Neutrophil (primary cell): ENCODE results near the gene NHERF1.

Experiments used
- H3K27ac ChIP-seq: fragments of 200-600 bp; sonication (generic); 2 replicates; pipeline ENCODE4 v1.5.1; 2016; ENCODE audit warnings: mild to moderate bottlenecking, moderate library complexity
- H3K27me3 ChIP-seq: fragments of 200-600 bp; sonication (generic); 2 replicates; pipeline ENCODE4 v1.6.0; 2016; ENCODE audit warnings: mild to moderate bottlenecking
- H3K36me3 ChIP-seq: fragments of 200-600 bp; sonication (generic); 2 replicates; pipeline ENCODE4 v1.5.1; 2017
- H3K4me1 ChIP-seq, 2 experiments: fragments of 200-600 bp in 1 of 2; sonication (generic) in 1 of 2; 1 replicate in 1 of 2; 2 replicates in 1 of 2; pipeline versions ENCODE4 v1.5.1 to v1.6.1; 2013 to 2016; ENCODE audit warnings: low read depth in 1 of 2, low read length in 1 of 2, mild to moderate bottlenecking in 1 of 2, moderate library complexity in 1 of 2; ENCODE audit not compliant: control insufficient read depth in 1 of 2, insufficient read depth in 1 of 2
- H3K4me3 ChIP-seq, 2 experiments: fragments of 200-600 bp in 1 of 2; sonication (generic) in 1 of 2; 1 replicate in 1 of 2; 2 replicates in 1 of 2; pipeline ENCODE4 v1.5.1; 2013 to 2016; ENCODE audit warnings: low read depth in 1 of 2, low read length in 1 of 2, mild to moderate bottlenecking in 1 of 2, moderate library complexity in 1 of 2
- H3K9me3 ChIP-seq: fragments of 200-600 bp; sonication (generic); 2 replicates; pipeline ENCODE4 v1.5.1; 2016
- TF ChIP-seq, protein P1 (sequence below): fragments of 200-600 bp; sonication (generic); IDR thresholded peaks from 2 replicates; pipeline ENCODE4 v1.5.1; 2016; ENCODE audit warnings: antibody characterized with exemption

NHERF1 gene

DNA sequence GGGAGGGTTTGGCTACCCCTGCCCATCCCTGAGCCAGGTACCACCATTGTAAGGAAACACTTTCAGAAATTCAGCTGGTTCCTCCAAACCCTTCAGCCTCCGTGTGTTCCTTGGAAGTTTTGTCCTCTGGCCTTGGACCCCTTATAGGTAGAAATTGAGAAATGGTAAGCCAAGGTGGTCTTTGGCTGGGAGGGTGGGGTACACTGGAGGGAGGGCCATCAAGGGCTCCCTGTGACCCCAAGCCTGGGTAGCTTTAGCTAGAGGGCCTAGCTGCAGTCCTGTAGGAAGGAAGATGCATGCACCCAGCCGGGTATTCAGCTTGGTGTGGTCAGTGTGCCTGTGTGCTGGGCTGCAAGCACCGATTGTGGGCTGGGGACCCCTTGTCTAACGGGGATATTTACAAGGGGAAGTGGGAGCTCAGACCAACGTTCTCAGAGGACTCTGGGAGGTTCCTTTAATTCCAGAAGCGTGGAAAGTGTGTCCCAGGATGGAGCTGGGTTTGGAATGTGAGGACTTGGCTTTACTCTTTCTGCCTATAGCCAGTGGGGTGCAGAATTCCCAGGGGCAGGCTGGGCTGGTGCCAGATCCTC lies 20.9 kb downstream of the NHERF1 start:
- Histone ChIP-seq H3K4me3 (no peak overlapping the region), H3K9me3 (no peaks in the 10 kb centered on the region), H3K27me3 (no peaks in the 10 kb centered on the region), H3K4me1 (peaks cover 8 to 12% of the 10 kb centered on the region in 2 experiments), H3K36me3 (peaks cover 82% of the 10 kb centered on the region), H3K27ac (peak overlapping the region; percentile 69)
- TF ChIP-seq, protein P1, sequence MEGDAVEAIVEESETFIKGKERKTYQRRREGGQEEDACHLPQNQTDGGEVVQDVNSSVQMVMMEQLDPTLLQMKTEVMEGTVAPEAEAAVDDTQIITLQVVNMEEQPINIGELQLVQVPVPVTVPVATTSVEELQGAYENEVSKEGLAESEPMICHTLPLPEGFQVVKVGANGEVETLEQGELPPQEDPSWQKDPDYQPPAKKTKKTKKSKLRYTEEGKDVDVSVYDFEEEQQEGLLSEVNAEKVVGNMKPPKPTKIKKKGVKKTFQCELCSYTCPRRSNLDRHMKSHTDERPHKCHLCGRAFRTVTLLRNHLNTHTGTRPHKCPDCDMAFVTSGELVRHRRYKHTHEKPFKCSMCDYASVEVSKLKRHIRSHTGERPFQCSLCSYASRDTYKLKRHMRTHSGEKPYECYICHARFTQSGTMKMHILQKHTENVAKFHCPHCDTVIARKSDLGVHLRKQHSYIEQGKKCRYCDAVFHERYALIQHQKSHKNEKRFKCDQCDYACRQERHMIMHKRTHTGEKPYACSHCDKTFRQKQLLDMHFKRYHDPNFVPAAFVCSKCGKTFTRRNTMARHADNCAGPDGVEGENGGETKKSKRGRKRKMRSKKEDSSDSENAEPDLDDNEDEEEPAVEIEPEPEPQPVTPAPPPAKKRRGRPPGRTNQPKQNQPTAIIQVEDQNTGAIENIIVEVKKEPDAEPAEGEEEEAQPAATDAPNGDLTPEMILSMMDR: no peak

DNA sequence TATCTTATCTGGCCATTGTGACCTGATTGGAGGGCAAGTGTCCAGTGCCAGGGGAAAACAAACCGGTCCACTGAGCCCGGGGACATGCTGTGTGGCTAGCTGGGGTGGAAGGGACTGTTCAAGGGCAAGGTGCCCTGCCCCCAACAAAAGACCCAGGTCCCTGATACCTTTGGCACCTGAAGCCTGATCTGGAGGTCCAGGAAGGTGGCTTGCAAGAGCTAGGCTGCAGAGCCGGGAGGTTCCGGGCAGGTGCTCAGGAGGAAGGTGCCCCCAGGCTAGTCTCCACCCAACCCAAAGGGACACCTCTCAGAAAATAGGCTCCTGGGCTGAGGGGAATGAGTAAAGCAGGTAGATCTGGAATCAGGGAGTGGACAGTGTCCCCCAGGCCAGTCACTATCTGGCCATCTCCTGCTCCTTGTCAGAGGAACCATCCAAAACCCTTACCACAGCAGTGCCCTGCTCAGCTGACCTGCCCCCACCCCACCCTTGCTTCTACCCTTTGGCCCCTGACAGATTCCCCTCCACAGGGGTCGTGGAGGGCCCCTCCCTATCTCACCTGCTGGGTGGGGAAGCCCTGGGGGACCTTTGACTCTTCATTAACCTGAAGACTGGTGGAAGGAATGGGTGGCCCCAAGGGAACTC lies 21.5 kb downstream of the NHERF1 start:
- Histone ChIP-seq H3K4me1 (peaks cover 8 to 12% of the 10 kb centered on the region in 2 experiments), H3K36me3 (peaks cover 76% of the 10 kb centered on the region), H3K27ac (peak overlapping the region; percentile 69)

DNA sequence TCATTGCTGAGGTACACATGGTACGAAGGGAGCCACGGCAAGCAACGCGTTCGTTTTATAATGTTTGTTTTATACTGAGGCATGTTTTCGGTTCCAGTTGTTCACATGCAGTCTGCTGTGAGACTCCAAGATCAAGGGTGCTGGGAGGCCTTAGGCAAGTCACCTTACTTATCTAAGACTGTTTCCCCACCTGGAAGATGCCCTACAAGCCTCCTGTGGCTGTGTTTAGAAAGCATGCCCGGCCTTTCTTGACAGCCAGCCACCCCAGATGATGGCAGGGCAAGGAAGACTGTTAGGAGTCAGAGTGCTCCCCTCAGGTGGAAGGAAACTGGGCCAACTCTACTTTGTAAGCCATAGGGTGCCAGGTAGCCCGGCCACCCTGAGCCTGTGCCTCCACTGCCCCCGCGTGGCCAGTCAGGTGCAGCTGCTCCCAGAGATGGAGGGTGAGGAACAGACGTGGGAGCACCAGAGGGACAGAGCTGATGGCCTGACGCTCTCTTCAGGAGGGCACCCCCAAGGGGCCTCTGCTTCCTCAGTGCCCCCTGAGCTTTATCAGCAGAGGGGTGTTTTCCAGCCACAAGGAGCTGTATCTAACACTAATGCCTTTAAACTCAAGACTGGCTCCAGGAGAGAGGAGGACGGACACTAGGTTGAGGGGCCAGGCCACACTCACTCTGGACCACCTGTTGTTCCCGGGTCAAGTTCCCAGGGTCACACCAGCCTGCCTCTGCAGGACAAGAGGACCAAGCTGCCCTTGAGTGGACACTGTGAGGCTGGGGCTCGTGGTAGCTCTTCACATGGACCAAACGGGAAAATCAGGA lies 22.3 kb downstream of the NHERF1 start:
- H3K4me3 ChIP-seq: no peak overlapping the region
- H3K27ac ChIP-seq: peak overlapping the region; percentile 69
- H3K27me3 ChIP-seq: no peaks in the 10 kb centered on the region
- peaks cover 14 to 18% of the 10 kb centered on the region in 2 experiments for H3K4me1 ChIP-seq
- H3K9me3 ChIP-seq: no peaks in the 10 kb centered on the region
- TF ChIP-seq, protein P1: peak; percentile 81
- H3K36me3 ChIP-seq: peaks cover 70% of the 10 kb centered on the region

More for the DNA sequence above, 21.5 kb downstream of the NHERF1 start:
- H3K4me3 ChIP-seq: no peak overlapping the region
- H3K9me3 ChIP-seq: no peaks in the 10 kb centered on the region
- TF ChIP-seq, protein P1: no peak
- no peaks in the 10 kb centered on the region for H3K27me3 ChIP-seq

DNA sequence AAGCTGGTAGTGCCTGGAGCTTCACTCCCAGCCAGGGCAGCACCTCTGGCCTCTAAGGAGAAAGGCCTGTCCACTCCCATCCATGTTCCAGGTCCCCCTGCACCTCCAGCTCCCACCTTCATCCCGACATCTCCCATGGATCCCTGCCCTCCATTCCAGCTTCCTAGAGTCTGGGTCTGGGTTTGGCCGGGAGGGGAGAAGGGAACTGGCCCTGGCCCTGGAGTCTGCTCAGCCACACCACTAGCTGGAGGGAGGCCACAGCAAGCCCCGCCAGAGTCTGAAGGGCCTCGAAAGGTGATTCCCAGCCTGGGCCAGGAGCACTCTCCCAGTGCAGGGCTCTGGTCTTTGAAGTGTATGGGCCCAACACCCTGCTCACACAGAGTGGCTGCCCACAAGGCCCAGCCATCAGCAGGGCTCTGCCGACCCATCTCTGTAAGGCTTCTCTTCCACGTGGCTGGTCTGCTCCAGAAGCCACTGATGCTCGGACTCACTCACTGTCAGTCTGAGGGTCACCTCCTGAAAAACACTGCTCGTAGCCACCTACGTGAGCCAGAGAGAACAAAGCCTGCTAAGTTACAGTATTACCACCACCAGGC lies 23.0 kb downstream of the NHERF1 start:
- TF ChIP-seq, protein P1: no peak
- Histone ChIP-seq H3K9me3 (no peaks in the 10 kb centered on the region), H3K27me3 (no peaks in the 10 kb centered on the region), H3K27ac (peak overlapping the region; percentile 69), H3K36me3 (peaks cover 63% of the 10 kb centered on the region), H3K4me1 (peaks cover 18 to 24% of the 10 kb centered on the region in 2 experiments), H3K4me3 (no peak overlapping the region)

DNA sequence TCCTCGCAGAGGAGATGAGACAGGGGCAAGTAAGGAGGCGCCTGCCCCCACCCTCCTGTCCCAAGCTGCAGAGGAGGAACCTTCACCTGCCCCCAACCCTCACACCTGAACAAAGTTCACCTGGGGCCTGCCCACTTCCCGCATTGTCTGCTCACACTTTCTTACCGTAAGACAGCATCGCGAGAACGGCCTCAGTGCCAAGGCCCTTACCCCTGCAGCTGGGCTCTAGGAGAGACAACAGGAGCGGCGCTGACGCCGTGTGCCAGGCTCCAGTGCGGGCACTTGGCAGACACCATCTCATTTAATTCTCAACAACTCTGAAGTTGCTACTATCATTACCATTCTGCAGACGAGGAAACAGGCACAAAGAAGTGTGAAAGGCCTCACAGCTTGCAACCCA lies 23.6 kb downstream of the NHERF1 start:
- no peaks in the 10 kb centered on the region for H3K9me3 ChIP-seq
- TF ChIP-seq, protein P1: no peak
- H3K4me1 ChIP-seq: peaks cover 25 to 30% of the 10 kb centered on the region in 2 experiments
- H3K4me3 ChIP-seq: no peak overlapping the region
- peak overlapping the region; percentile 69 for H3K27ac ChIP-seq
- H3K36me3 ChIP-seq: peaks cover 56% of the 10 kb centered on the region
- H3K27me3 ChIP-seq: no peaks in the 10 kb centered on the region
